Karpas-422 (cell line): ENCODE results near the gene EHD4. TPM values are rescaled to one million over a fixed set of nuclear protein-coding genes. Genes with fewer than 3 reads are reported as not detected.

Source experiments
- DNase-seq: peaks from one replicate; pipeline ENCODE4 v3.0.0-alpha.2; 2015
- H2AFZ ChIP-seq: fragments of 200-600 bp; sonication (generic); 2 replicates; pipeline ENCODE4 v1.6.1; 2014; ENCODE audit warnings: antibody characterized with exemption, low read length, mixed read lengths
- H3K27ac ChIP-seq: fragments of 200-600 bp; sonication (generic); 2 replicates; pipeline ENCODE4 v1.5.1; 2014; ENCODE audit warnings: mild to moderate bottlenecking, low read length, moderate library complexity
- H3K27me3 ChIP-seq: fragments of 200-600 bp; sonication (generic); 2 replicates; pipeline ENCODE4 v1.6.1; 2014; ENCODE audit warnings: low read length, mixed read lengths
- H3K36me3 ChIP-seq: fragments of 200-600 bp; sonication (generic); 2 replicates; pipeline ENCODE4 v1.6.1; 2014; ENCODE audit warnings: low read length, mixed read lengths; ENCODE audit not compliant: insufficient read depth
- H3K4me1 ChIP-seq: fragments of 200-600 bp; sonication (generic); 2 replicates; pipeline ENCODE4 v1.6.1; 2014; ENCODE audit warnings: mild to moderate bottlenecking, low read length, mixed read lengths
- H3K4me2 ChIP-seq: fragments of 200-600 bp; sonication (generic); 2 replicates; pipeline ENCODE4 v1.6.1; 2014; ENCODE audit warnings: low read length, low read depth, mild to moderate bottlenecking; ENCODE audit not compliant: poor library complexity, severe bottlenecking
- H3K4me3 ChIP-seq: fragments of 200-600 bp; sonication (generic); 2 replicates; pipeline ENCODE4 v1.5.1; 2014; ENCODE audit warnings: mild to moderate bottlenecking, antibody characterized with exemption, low read length, mixed read lengths
- H3K79me2 ChIP-seq: fragments of 200-600 bp; sonication (generic); 2 replicates; pipeline ENCODE4 v1.6.1; 2014; ENCODE audit warnings: mild to moderate bottlenecking, low read length, mixed read lengths
- H3K9ac ChIP-seq: fragments of 200-600 bp; sonication (generic); 2 replicates; pipeline ENCODE4 v1.6.0; 2014; ENCODE audit warnings: low read length
- H3K9me2 ChIP-seq: fragments of 200-600 bp; sonication (generic), shearing (Covaris generic); replicated peaks from 2 replicates; pipeline ENCODE4 v1.6.0; 2014; ENCODE audit warnings: mild to moderate bottlenecking, low read length, moderate library complexity; ENCODE audit not compliant: insufficient read depth
- H3K9me3 ChIP-seq: fragments of 300-700, 200-600 bp; sonication (generic); 2 replicates; pipeline ENCODE4 v1.6.1; 2014; ENCODE audit warnings: low read length, mixed read lengths
- H4K20me1 ChIP-seq: fragments of 200-600 bp; sonication (generic); 2 replicates; pipeline ENCODE4 v1.6.1; 2014; ENCODE audit warnings: mild to moderate bottlenecking, antibody characterized with exemption, low read length, low read depth; ENCODE audit not compliant: insufficient read depth
- total RNA-seq: library from RNA; depleted of rRNA; stranded (reverse); fragments of >200 nt; shearing (Covaris generic); gene quantifications from 2 replicates; pipeline ENCODE4 v1.2.3, GENCODE V29; 2014; ENCODE audit warnings: low replicate concordance

Gene EHD4
- total RNA-seq, 1 experiment from 2014 or later, result 19.9 TPM

DNA sequence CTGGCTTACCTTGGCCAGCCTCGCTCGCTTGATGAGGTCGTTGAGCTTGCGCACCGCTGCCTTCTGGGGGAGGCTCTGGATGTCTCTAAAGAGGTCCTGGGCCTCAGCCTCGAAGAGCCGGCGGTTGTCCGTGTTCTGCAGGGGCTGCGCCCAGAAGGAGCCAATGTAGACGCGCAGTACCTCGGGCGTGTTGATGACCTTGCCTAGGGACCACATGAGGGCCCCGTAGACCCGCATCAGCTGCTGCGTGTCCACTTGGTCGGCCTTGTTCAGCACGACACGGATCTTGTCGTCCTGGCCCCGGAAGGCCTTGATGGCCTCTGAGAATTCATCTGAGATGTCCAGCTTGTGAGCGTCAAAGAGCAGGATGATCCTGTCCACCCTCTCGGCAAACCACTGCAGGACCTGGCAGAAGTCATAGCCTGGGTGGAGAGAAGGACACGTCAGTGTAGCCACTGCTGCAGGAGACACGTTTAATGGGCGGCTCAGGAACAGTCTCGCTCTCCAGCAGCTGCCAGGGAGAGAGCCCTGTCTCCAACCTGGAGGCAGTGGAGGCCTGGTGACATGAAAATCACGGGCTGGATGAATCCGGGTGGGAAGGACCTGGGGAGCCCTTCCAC lies 53.0 kb downstream of the EHD4 start:
- no peak for DNase-seq
- Histone ChIP-seq H3K4me2 (no peak overlapping the region), H3K79me2 (no peaks in the 10 kb centered on the region; the same call in 1 of the 2 replicates), H3K27ac (peak overlapping the region; percentile 21; the same call in 1 of the 2 replicates), H3K9me3 (no peaks in the 10 kb centered on the region), H3K27me3 (no peaks in the 10 kb centered on the region), H2AFZ (no peak overlapping the region), H3K4me1 (peaks cover 20% of the 10 kb centered on the region), H3K36me3 (0 out of 2 replicates have a peak, but pooled peaks cover 4% of the 10 kb centered on the region), H3K9me2 (no peaks in the 10 kb centered on the region), H3K4me3 (no peak overlapping the region), H3K9ac (no peak overlapping the region), H4K20me1 (no peaks in the 10 kb centered on the region)

GRCh38 chr15:41918506-41919126 lies 53.7 kb downstream of the EHD4 start:
- Histone ChIP-seq H3K27ac (no peak overlapping the region), H4K20me1 (no peaks in the 10 kb centered on the region), H3K9me3 (no peaks in the 10 kb centered on the region), H3K9ac (no peak overlapping the region), H2AFZ (no peak overlapping the region), H3K79me2 (no peaks in the 10 kb centered on the region; the same call in 1 of the 2 replicates), H3K36me3 (0 out of 2 replicates have a peak, but pooled peaks cover 4% of the 10 kb centered on the region), H3K4me1 (peaks cover 20% of the 10 kb centered on the region), H3K9me2 (no peaks in the 10 kb centered on the region), H3K4me3 (no peak overlapping the region), H3K4me2 (no peak overlapping the region), H3K27me3 (no peaks in the 10 kb centered on the region)
- no peak for DNase-seq

DNA sequence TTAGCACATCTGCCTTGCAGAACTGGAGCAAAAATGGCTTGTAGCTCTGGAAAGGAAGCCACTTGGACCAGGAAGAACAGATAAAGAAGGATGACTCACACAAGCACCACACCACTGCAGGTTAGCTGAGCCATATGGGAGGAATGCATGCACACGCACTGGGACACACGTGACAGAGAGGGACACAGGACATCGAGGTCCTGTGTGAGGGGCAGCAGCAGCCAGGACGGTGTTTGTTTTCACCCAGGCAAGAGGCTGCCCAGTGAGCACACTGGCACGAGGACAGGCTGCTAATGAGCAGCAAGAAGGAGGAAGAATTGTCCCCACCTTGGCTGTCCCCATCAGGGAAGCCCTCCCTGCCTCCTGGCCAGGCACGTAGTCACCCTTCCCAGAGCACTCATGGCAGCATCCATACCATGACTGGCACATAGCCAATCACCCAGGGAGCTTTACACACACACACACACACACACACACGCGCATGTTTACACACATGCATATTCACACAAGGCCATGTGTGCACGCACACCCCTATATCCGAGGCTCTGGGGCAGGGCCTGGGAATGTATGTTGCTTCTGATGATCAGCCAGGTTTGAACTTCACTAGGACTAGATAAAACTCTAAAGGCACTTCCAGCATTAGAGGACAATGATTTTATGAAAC lies 54.5 kb downstream of the EHD4 start:
- no peak overlapping the region for H3K4me3 ChIP-seq
- no peaks in the 10 kb centered on the region for H3K9me2 ChIP-seq
- no peaks in the 10 kb centered on the region for H4K20me1 ChIP-seq
- H3K79me2 ChIP-seq, result peaks cover 3% of the 10 kb centered on the region; the same call in 1 of the 2 replicates
- H3K36me3 ChIP-seq, result 0 out of 2 replicates have a peak, but pooled peaks cover 4% of the 10 kb centered on the region
- H3K4me1 ChIP-seq, result peaks cover 20% of the 10 kb centered on the region
- H3K4me2 ChIP-seq, result no peak overlapping the region
- H3K9me3 ChIP-seq, result no peaks in the 10 kb centered on the region
- H3K27ac ChIP-seq, result no peak overlapping the region
- H3K9ac ChIP-seq, result no peak overlapping the region
- no peak overlapping the region for H2AFZ ChIP-seq
- DNase-seq, result no peak
- no peaks in the 10 kb centered on the region for H3K27me3 ChIP-seq

DNA sequence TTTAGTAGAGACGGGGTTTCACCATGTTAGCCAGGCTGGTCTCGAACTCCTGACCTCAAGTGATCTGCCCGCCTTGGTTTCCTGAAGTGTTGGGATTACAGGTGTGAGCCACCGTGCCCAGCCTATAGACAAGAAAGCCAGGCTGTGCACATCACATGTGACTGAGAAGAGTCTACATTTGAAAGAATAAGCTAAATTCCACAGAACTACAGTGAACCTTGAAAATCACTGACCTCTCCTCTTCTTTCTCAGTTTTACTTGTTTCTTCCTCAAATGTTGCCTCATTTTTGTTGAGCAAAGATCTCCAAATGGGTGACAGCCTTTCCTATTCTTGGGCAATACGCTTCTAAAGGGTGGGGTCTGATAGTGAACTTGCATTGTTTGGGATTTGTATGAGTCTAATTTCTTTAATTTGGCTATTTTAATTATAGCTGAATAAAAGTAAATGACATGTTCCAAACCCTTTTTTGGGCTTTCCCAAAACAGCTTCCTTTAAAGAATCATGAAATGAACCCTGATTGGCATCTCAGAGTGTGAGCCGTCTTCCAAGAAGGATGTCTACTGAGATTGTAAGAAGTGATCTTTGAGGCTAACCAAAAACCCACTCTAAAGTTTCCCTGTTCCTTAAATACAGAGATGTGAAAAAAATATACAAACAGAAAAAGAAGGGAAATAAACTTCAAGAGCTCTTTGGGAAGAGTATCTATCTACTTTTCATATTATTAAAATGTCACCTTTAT lies 56.9 kb downstream of the EHD4 start:
- Histone ChIP-seq H3K79me2 (peaks cover 3% of the 10 kb centered on the region; the same call in 1 of the 2 replicates), H3K4me3 (no peak overlapping the region), H3K9me2 (no peaks in the 10 kb centered on the region), H3K4me1 (peaks cover 9% of the 10 kb centered on the region), H3K4me2 (no peak overlapping the region), H3K9ac (no peak overlapping the region), H4K20me1 (no peaks in the 10 kb centered on the region), H3K27me3 (no peaks in the 10 kb centered on the region), H3K9me3 (no peaks in the 10 kb centered on the region), H2AFZ (no peak overlapping the region), H3K36me3 (0 out of 2 replicates have a peak, but pooled peaks cover 4% of the 10 kb centered on the region), H3K27ac (no peak overlapping the region)
- no peak for DNase-seq

- H4K20me1 ChIP-seq, result no peaks in the 10 kb centered on the region
Observed at GRCh38 chr15:41914411-41914810, 57.9 kb downstream of the EHD4 start.

DNA sequence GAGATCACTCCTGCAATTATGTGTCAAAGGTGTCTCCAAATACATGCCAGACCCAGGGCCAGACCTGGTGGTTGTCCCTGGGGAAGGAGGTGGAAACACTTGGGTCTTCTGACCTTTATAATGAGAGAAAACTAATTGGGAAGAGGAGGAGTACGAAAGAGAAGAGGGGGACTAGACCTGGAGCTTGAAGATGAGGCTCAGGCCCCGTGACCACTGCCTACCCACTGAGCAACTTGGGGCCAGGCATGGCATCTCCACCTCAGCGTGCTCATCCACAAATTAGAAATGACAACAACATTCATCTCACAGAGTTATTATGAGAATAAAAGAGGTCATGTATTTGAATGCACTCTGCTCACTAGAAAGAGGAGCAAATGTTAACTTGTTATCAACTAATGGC lies 59.1 kb downstream of the EHD4 start:
- no peak overlapping the region for H3K4me3 ChIP-seq
- 0 out of 2 replicates have a peak, but pooled peaks cover 3% of the 10 kb centered on the region for H3K79me2 ChIP-seq
- H3K9me2 ChIP-seq, result no peaks in the 10 kb centered on the region
- H3K4me2 ChIP-seq, result no peak overlapping the region
- no peak for DNase-seq
- H3K36me3 ChIP-seq, result peaks cover 5% of the 10 kb centered on the region; the same call in 1 of the 2 replicates
- no peaks in the 10 kb centered on the region for H3K4me1 ChIP-seq
- H3K27me3 ChIP-seq, result no peaks in the 10 kb centered on the region
- no peak overlapping the region for H3K9ac ChIP-seq
- H4K20me1 ChIP-seq, result no peaks in the 10 kb centered on the region
- no peaks in the 10 kb centered on the region for H3K9me3 ChIP-seq
- no peak overlapping the region for H2AFZ ChIP-seq
- no peak overlapping the region for H3K27ac ChIP-seq

More at GRCh38 chr15:41914411-41914810, 57.9 kb downstream of the EHD4 start:
- Histone ChIP-seq H3K4me2 (no peak overlapping the region), H3K9me2 (no peaks in the 10 kb centered on the region), H3K36me3 (0 out of 2 replicates have a peak, but pooled peaks cover 4% of the 10 kb centered on the region), H3K27ac (no peak overlapping the region), H2AFZ (no peak overlapping the region), H3K4me3 (no peak overlapping the region), H3K9ac (no peak overlapping the region), H3K79me2 (0 out of 2 replicates have a peak, but pooled peaks cover 3% of the 10 kb centered on the region), H3K9me3 (no peaks in the 10 kb centered on the region), H3K4me1 (no peaks in the 10 kb centered on the region; the same call in 1 of the 2 replicates), H3K27me3 (no peaks in the 10 kb centered on the region)
- no peak for DNase-seq

DNA sequence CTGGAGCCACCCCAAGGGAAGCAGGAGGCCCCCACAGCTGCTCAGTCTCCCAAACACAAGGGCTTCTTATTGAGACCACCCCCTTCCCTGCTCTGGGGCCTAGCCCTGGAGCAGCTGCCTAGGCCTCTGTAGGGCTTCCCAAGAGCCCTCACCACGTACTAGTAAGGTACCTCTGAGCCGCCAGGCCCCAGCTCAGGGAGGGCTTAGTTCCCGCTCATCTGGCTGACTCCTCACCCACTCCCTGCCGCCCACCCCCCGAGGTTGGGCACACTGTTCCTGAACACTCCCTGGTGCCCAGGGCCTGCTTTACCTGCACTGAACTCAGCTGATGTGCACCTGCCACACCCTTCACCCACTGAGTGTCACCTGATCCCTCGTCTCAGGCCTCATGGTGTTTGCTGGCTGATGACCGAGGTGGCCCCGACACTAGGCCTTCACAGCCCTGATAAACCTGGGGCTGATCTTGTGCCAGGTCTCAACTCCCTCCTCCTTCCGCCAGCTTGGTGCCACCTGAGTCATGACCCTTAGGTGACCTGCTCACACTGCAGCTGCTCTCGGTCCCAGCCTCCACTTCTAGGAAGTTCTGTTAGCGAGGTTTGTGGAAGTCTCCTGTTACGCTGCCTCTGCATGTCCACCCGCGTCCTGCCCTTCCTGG lies 60.5 kb downstream of the EHD4 start:
- Histone ChIP-seq H3K9ac (no peak overlapping the region), H3K27me3 (no peaks in the 10 kb centered on the region), H3K36me3 (peaks cover 5% of the 10 kb centered on the region), H3K27ac (no peak overlapping the region), H3K4me3 (no peak overlapping the region), H3K4me1 (no peaks in the 10 kb centered on the region), H3K79me2 (0 out of 2 replicates have a peak, but pooled peaks cover 3% of the 10 kb centered on the region), H3K9me2 (no peaks in the 10 kb centered on the region), H3K9me3 (no peaks in the 10 kb centered on the region), H3K4me2 (no peak overlapping the region), H4K20me1 (no peaks in the 10 kb centered on the region), H2AFZ (no peak overlapping the region)
- no peak for DNase-seq
